Smooth muscle cell (in vitro differentiated cells): ENCODE measurements around the gene SIK3. TPM values are rescaled to one million over a fixed set of nuclear protein-coding genes. Genes with fewer than 3 reads are reported as not detected.

Experiments
- DNase-seq: peaks from one replicate; lab custom pipeline; 2025; ENCODE audit not compliant: unreplicated experiment; lab: John Stamatoyannopoulos, UW
- H2AFZ ChIP-seq: fragments of 200-600 bp; sonication (generic); 2 replicates; pipeline ENCODE4 v1.6.0; 2016; ENCODE audit warnings: antibody characterized with exemption, low read depth, mild to moderate bottlenecking
- H3F3A ChIP-seq: fragments of 200-600 bp; sonication (generic); 2 replicates; pipeline ENCODE4 v1.6.0; 2017; ENCODE audit warnings: antibody characterized with exemption, low read depth
- H3K27ac ChIP-seq: fragments of 200-600 bp; sonication (generic); 2 replicates; pipeline ENCODE4 v1.5.1; 2016; ENCODE audit warnings: low read depth, mild to moderate bottlenecking
- H3K27me3 ChIP-seq: fragments of 200-600 bp; sonication (generic); 2 replicates; pipeline ENCODE4 v1.6.1; 2016; ENCODE audit warnings: low read depth, mild to moderate bottlenecking
- H3K36me3 ChIP-seq: fragments of 200-600 bp; sonication (generic); 2 replicates; pipeline ENCODE4 v1.5.1; 2016; ENCODE audit warnings: low read depth
- H3K4me1 ChIP-seq: fragments of 200-600 bp; sonication (generic); 2 replicates; pipeline ENCODE4 v1.5.1; 2016; ENCODE audit warnings: low read depth
- H3K4me2 ChIP-seq: fragments of 200-600 bp; sonication (generic); 2 replicates; pipeline ENCODE4 v1.6.0; 2016; ENCODE audit warnings: mild to moderate bottlenecking
- H3K4me3 ChIP-seq: fragments of 200-600 bp; sonication (generic); 2 replicates; pipeline ENCODE4 v1.5.1; 2016; ENCODE audit warnings: mild to moderate bottlenecking
- H3K79me2 ChIP-seq: fragments of 200-600 bp; sonication (generic); 2 replicates; pipeline ENCODE4 v1.6.0; 2016; ENCODE audit warnings: low read depth, mild to moderate bottlenecking
- H3K9ac ChIP-seq: fragments of 200-600 bp; sonication (generic); 2 replicates; pipeline ENCODE4 v1.6.0; 2016; ENCODE audit warnings: low read depth
- H3K9me3 ChIP-seq: fragments of 200-600 bp; sonication (generic); replicated peaks from 2 replicates; pipeline ENCODE4 v1.5.1; 2016; ENCODE audit warnings: low read depth
- H4K20me1 ChIP-seq: fragments of 200-600 bp; sonication (generic); 2 replicates; pipeline ENCODE4 v1.6.0; 2016; ENCODE audit warnings: low read depth
- CTCF ChIP-seq: fragments of 200-600 bp; sonication (generic); IDR thresholded peaks from 2 replicates; pipeline ENCODE4 v1.5.1; 2017; ENCODE audit warnings: borderline replicate concordance, mild to moderate bottlenecking, antibody characterized with exemption; ENCODE audit not compliant: insufficient read depth, poor library complexity, severe bottlenecking
- WGBS: methylation state at CpG from one replicate; pipeline ENCODE4 v1.1.7; 2016; ENCODE audit warnings: low lambda C conversion rate; 5-methylcytosine and 5-hydroxymethylcytosine counted together
- polyA plus RNA-seq: library from polyadenylated mRNA; unstranded; fragments of >200 nt; fragmentation: Nextera tagmentation; extraction: Ambion mirVana; gene quantifications from 2 replicates; pipeline ENCODE4 v1.2.1, GENCODE V29; 2016
- total RNA-seq: library from RNA; depleted of rRNA; stranded (reverse); fragments of >200 nt; gene quantifications from 2 replicates; pipeline ENCODE4 v1.2.3, GENCODE V29; 2014

Gene SIK3
- total and polyA plus RNA-seq, 2 experiments from 2014 or later, result 11.0 to 11.9 TPM

- no peaks in the 10 kb centered on the region for H3K36me3 ChIP-seq
- WGBS, result 95% methylated on average over 6 of the region's 6 CpGs
- H3K79me2 ChIP-seq, result no peaks in the 10 kb centered on the region
- no peaks in the 10 kb centered on the region for H3F3A ChIP-seq
- peaks cover 3% of the 10 kb centered on the region for H3K4me1 ChIP-seq
- no peaks in the 10 kb centered on the region for H4K20me1 ChIP-seq
- no peak for DNase-seq
- H3K27ac ChIP-seq, result no peak overlapping the region
- H2AFZ ChIP-seq, result no peak overlapping the region
- H3K4me3 ChIP-seq, result no peak overlapping the region
- H3K9me3 ChIP-seq, result no peaks in the 10 kb centered on the region
- H3K9ac ChIP-seq, result no peak overlapping the region
- no peaks in the 10 kb centered on the region for H3K27me3 ChIP-seq
- no peak for TF ChIP-seq CTCF
- H3K4me2 ChIP-seq, result no peak overlapping the region
Observed at GRCh38 chr11:116838321-116839084, 259.7 kb downstream of the SIK3 start.

- Histone ChIP-seq H3K9ac (no peak within 1 kb of the TSS), H4K20me1 (no peaks in the 10 kb centered on the region), H3K9me3 (no peaks in the 10 kb centered on the region), H3F3A (no peaks in the 10 kb centered on the region), H3K4me3 (peak within 1 kb of the TSS; percentile 16), H2AFZ (no peak within 1 kb of the TSS), H3K36me3 (no peaks in the 10 kb centered on the region), H3K27me3 (no peaks in the 10 kb centered on the region), H3K79me2 (no peaks in the 10 kb centered on the region), H3K27ac (no peak within 1 kb of the TSS), H3K4me1 (peaks cover 3% of the 10 kb centered on the region), H3K4me2 (no peak within 1 kb of the TSS)
- TF ChIP-seq CTCF, result no peak
- no peak for DNase-seq
- 75% methylated on average over 19 of the region's 19 CpGs for WGBS
Observed at GRCh38 chr11:116837231-116838091, 260.8 kb downstream of the SIK3 start, which contains the start of gene APOA1. TSS of gene APOA1 (minus strand) at chr11:116837622. CDS start at chr11:116837387, 235 bp downstream.

- no peak for DNase-seq
- TF ChIP-seq CTCF, result no peak
- Histone ChIP-seq H3K9me3 (no peaks in the 10 kb centered on the region), H3K4me2 (no peak overlapping the region), H3K36me3 (no peaks in the 10 kb centered on the region), H3F3A (no peaks in the 10 kb centered on the region), H3K27me3 (no peaks in the 10 kb centered on the region), H4K20me1 (no peaks in the 10 kb centered on the region), H3K9ac (no peak overlapping the region), H3K4me1 (peaks cover 3% of the 10 kb centered on the region), H3K27ac (no peak overlapping the region), H2AFZ (no peak overlapping the region), H3K79me2 (no peaks in the 10 kb centered on the region), H3K4me3 (peak overlapping the region; percentile 16)
- over 99% methylated on average over 6 of the region's 7 CpGs for WGBS
Observed at GRCh38 chr11:116836632-116836991, 261.6 kb downstream of the SIK3 start.
